ENCODE results near the gene CAPSL.
"Not testable (repeated sequence)": the region's sequence is repeated elsewhere in the genome, so short reads cannot be mapped to it uniquely, and the experiment has no call there.

CAPSL gene

GRCh38 chr5:35870605-35871004 is 67.8 kb downstream of the CAPSL start:
- no peak for DNase-seq

GRCh38 chr5:35869685-35870277 is 68.6 kb downstream of the CAPSL start:
- no peak for DNase-seq

GRCh38 chr5:35867998-35868397 is 70.4 kb downstream of the CAPSL start:
- DNase-seq, result no peak

GRCh38 chr5:35863159-35863558 is 75.3 kb downstream of the CAPSL start:
- DNase-seq, result no peak

- DNase-seq, result no peak
These were observed 76.3 kb downstream of the CAPSL start for GRCh38 chr5:35862126-35862525.

GRCh38 chr5:35861718-35862117 is 76.7 kb downstream of the CAPSL start:
- DNase-seq, result no peak

- no peak for DNase-seq
These were observed 77.7 kb downstream of the CAPSL start for GRCh38 chr5:35860686-35861085.

GRCh38 chr5:35859101-35859661 is 79.2 kb downstream of the CAPSL start:
- DNase-seq, result no peak

- DNase-seq, result no peak
These were observed 80.7 kb downstream of the CAPSL start for GRCh38 chr5:35857606-35858205.

- DNase-seq, result no peak
These were observed 81.6 kb downstream of the CAPSL start, which contains the start of gene IL7R for GRCh38 chr5:35856765-35857351. TSS of gene IL7R (plus strand) at chr5:35856891. CDS start at chr5:35856978, 87 bp downstream.

- not testable (repeated sequence) for DNase-seq
These were observed 82.1 kb downstream of the CAPSL start for GRCh38 chr5:35856186-35856764.

- no peak for DNase-seq
These were observed 83.2 kb downstream of the CAPSL start for GRCh38 chr5:35855187-35855586.

All from activated CD8-positive, alpha-beta memory T cell treated with anti-CD3 and anti-CD28 coated beads, Interleukin-2, amount 50 U/mL, for 48 hours (primary cell).